Measurements from ENCODE around the gene RAP1GAP2.

RAP1GAP2 gene

GRCh38 chr17:2789700-2790099 is 6.5 kb upstream of the RAP1GAP2 start:
- Histone ChIP-seq H3K36me3 (ENCODE audit: control insufficient read depth, insufficient read depth, low read length) (no peaks in the 10 kb centered on the region), H3K27ac (ENCODE audit: low read depth, low read length) (no peak overlapping the region), H3K9me3 (ENCODE audit: control insufficient read depth, insufficient read depth, low read length) (no peaks in the 10 kb centered on the region), H3K9ac (ENCODE audit: low read depth, low read length) (no peak overlapping the region), H3K4me1 (ENCODE audit: control insufficient read depth, insufficient read depth, low read length) (no peaks in the 10 kb centered on the region; the same call in 1 of the 2 replicates), H3K27me3 (ENCODE audit: control insufficient read depth, insufficient read depth, low read length) (no peaks in the 10 kb centered on the region), H3K4me3 (ENCODE audit: low read depth, low read length) (no peak overlapping the region)

GRCh38 chr17:2792366-2793169 is 3.7 kb upstream of the RAP1GAP2 start:
- Histone ChIP-seq H3K36me3 (ENCODE audit: control insufficient read depth, insufficient read depth, low read length) (no peaks in the 10 kb centered on the region), H3K9ac (ENCODE audit: low read depth, low read length) (no peak overlapping the region), H3K4me1 (ENCODE audit: control insufficient read depth, insufficient read depth, low read length) (no peaks in the 10 kb centered on the region; the same call in 1 of the 2 replicates), H3K27me3 (ENCODE audit: control insufficient read depth, insufficient read depth, low read length) (no peaks in the 10 kb centered on the region), H3K9me3 (ENCODE audit: control insufficient read depth, insufficient read depth, low read length) (no peaks in the 10 kb centered on the region), H3K27ac (ENCODE audit: low read depth, low read length) (no peak overlapping the region), H3K4me3 (ENCODE audit: low read depth, low read length) (no peak overlapping the region)

GRCh38 chr17:2794111-2794803 is 2.0 kb upstream of the RAP1GAP2 start:
- H3K36me3 ChIP-seq (ENCODE audit: control insufficient read depth, insufficient read depth, low read length), result no peaks in the 10 kb centered on the region
- no peak overlapping the region for H3K4me3 ChIP-seq (ENCODE audit: low read depth, low read length)
- H3K9me3 ChIP-seq (ENCODE audit: control insufficient read depth, insufficient read depth, low read length), result no peaks in the 10 kb centered on the region
- H3K27ac ChIP-seq (ENCODE audit: low read depth, low read length), result no peak overlapping the region
- peaks cover 12% of the 10 kb centered on the region for H3K4me1 ChIP-seq (ENCODE audit: control insufficient read depth, insufficient read depth, low read length)
- no peak overlapping the region for H3K9ac ChIP-seq (ENCODE audit: low read depth, low read length)
- no peaks in the 10 kb centered on the region for H3K27me3 ChIP-seq (ENCODE audit: control insufficient read depth, insufficient read depth, low read length)

GRCh38 chr17:2795441-2796163 is 636 bp upstream of the RAP1GAP2 start:
- Histone ChIP-seq H3K9me3 (ENCODE audit: control insufficient read depth, insufficient read depth, low read length) (no peaks in the 10 kb centered on the region), H3K4me1 (ENCODE audit: control insufficient read depth, insufficient read depth, low read length) (peaks cover 12% of the 10 kb centered on the region), H3K27ac (ENCODE audit: low read depth, low read length) (no peak overlapping the region), H3K4me3 (ENCODE audit: low read depth, low read length) (no peak overlapping the region), H3K36me3 (ENCODE audit: control insufficient read depth, insufficient read depth, low read length) (no peaks in the 10 kb centered on the region), H3K9ac (ENCODE audit: low read depth, low read length) (no peak overlapping the region), H3K27me3 (ENCODE audit: control insufficient read depth, insufficient read depth, low read length) (no peaks in the 10 kb centered on the region)

- Histone ChIP-seq H3K9me3 (ENCODE audit: control insufficient read depth, insufficient read depth, low read length) (no peaks in the 10 kb centered on the region), H3K9ac (ENCODE audit: low read depth, low read length) (no peak overlapping the region), H3K4me3 (ENCODE audit: low read depth, low read length) (no peak overlapping the region), H3K4me1 (ENCODE audit: control insufficient read depth, insufficient read depth, low read length) (peaks cover 12% of the 10 kb centered on the region), H3K27me3 (ENCODE audit: control insufficient read depth, insufficient read depth, low read length) (no peaks in the 10 kb centered on the region), H3K27ac (ENCODE audit: low read depth, low read length) (no peak overlapping the region), H3K36me3 (ENCODE audit: control insufficient read depth, insufficient read depth, low read length) (no peaks in the 10 kb centered on the region)
Measured at GRCh38 chr17:2797226-2797625, 988 bp downstream of the RAP1GAP2 start.

GRCh38 chr17:2797637-2798036 is 1.4 kb downstream of the RAP1GAP2 start:
- H3K4me1 ChIP-seq (ENCODE audit: control insufficient read depth, insufficient read depth, low read length), result peaks cover 12% of the 10 kb centered on the region
- H3K27me3 ChIP-seq (ENCODE audit: control insufficient read depth, insufficient read depth, low read length), result no peaks in the 10 kb centered on the region
- no peak overlapping the region for H3K9ac ChIP-seq (ENCODE audit: low read depth, low read length)
- H3K36me3 ChIP-seq (ENCODE audit: control insufficient read depth, insufficient read depth, low read length), result no peaks in the 10 kb centered on the region
- no peak overlapping the region for H3K27ac ChIP-seq (ENCODE audit: low read depth, low read length)
- no peak overlapping the region for H3K4me3 ChIP-seq (ENCODE audit: low read depth, low read length)
- no peaks in the 10 kb centered on the region for H3K9me3 ChIP-seq (ENCODE audit: control insufficient read depth, insufficient read depth, low read length)

- Histone ChIP-seq H3K4me1 (ENCODE audit: control insufficient read depth, insufficient read depth, low read length) (peaks cover 12% of the 10 kb centered on the region), H3K4me3 (ENCODE audit: low read depth, low read length) (no peak overlapping the region)
Measured at GRCh38 chr17:2798188-2798587, 1.9 kb downstream of the RAP1GAP2 start.

GRCh38 chr17:2798678-2799077 is 2.4 kb downstream of the RAP1GAP2 start:
- H3K4me3 ChIP-seq (ENCODE audit: low read depth, low read length), result no peak overlapping the region
- no peaks in the 10 kb centered on the region for H3K27me3 ChIP-seq (ENCODE audit: control insufficient read depth, insufficient read depth, low read length)
- H3K9me3 ChIP-seq (ENCODE audit: control insufficient read depth, insufficient read depth, low read length), result no peaks in the 10 kb centered on the region
- no peaks in the 10 kb centered on the region for H3K36me3 ChIP-seq (ENCODE audit: control insufficient read depth, insufficient read depth, low read length)
- H3K27ac ChIP-seq (ENCODE audit: low read depth, low read length), result no peak overlapping the region
- no peak overlapping the region for H3K9ac ChIP-seq (ENCODE audit: low read depth, low read length)
- H3K4me1 ChIP-seq (ENCODE audit: control insufficient read depth, insufficient read depth, low read length), result peaks cover 12% of the 10 kb centered on the region

More at GRCh38 chr17:2798188-2798587, 1.9 kb downstream of the RAP1GAP2 start:
- H3K9ac ChIP-seq (ENCODE audit: low read depth, low read length), result no peak overlapping the region
- no peaks in the 10 kb centered on the region for H3K9me3 ChIP-seq (ENCODE audit: control insufficient read depth, insufficient read depth, low read length)
- no peaks in the 10 kb centered on the region for H3K27me3 ChIP-seq (ENCODE audit: control insufficient read depth, insufficient read depth, low read length)
- H3K36me3 ChIP-seq (ENCODE audit: control insufficient read depth, insufficient read depth, low read length), result no peaks in the 10 kb centered on the region
- no peak overlapping the region for H3K27ac ChIP-seq (ENCODE audit: low read depth, low read length)

- Histone ChIP-seq H3K4me1 (ENCODE audit: control insufficient read depth, insufficient read depth, low read length) (peaks cover 12% of the 10 kb centered on the region), H3K36me3 (ENCODE audit: control insufficient read depth, insufficient read depth, low read length) (no peaks in the 10 kb centered on the region), H3K9me3 (ENCODE audit: control insufficient read depth, insufficient read depth, low read length) (no peaks in the 10 kb centered on the region), H3K4me3 (ENCODE audit: low read depth, low read length) (no peak overlapping the region), H3K27me3 (ENCODE audit: control insufficient read depth, insufficient read depth, low read length) (no peaks in the 10 kb centered on the region), H3K9ac (ENCODE audit: low read depth, low read length) (no peak overlapping the region), H3K27ac (ENCODE audit: low read depth, low read length) (no peak overlapping the region)
Measured at GRCh38 chr17:2799653-2800052, 3.4 kb downstream of the RAP1GAP2 start.

- H3K4me1 ChIP-seq (ENCODE audit: control insufficient read depth, insufficient read depth, low read length), result peaks cover 12% of the 10 kb centered on the region
- no peak overlapping the region for H3K4me3 ChIP-seq (ENCODE audit: low read depth, low read length)
- H3K9me3 ChIP-seq (ENCODE audit: control insufficient read depth, insufficient read depth, low read length), result no peaks in the 10 kb centered on the region
- H3K9ac ChIP-seq (ENCODE audit: low read depth, low read length), result no peak overlapping the region
- no peak overlapping the region for H3K27ac ChIP-seq (ENCODE audit: low read depth, low read length)
- no peaks in the 10 kb centered on the region for H3K36me3 ChIP-seq (ENCODE audit: control insufficient read depth, insufficient read depth, low read length)
- H3K27me3 ChIP-seq (ENCODE audit: control insufficient read depth, insufficient read depth, low read length), result no peaks in the 10 kb centered on the region
Measured at GRCh38 chr17:2800367-2800766, 4.1 kb downstream of the RAP1GAP2 start.

- Histone ChIP-seq H3K36me3 (ENCODE audit: control insufficient read depth, insufficient read depth, low read length) (no peaks in the 10 kb centered on the region), H3K9me3 (ENCODE audit: control insufficient read depth, insufficient read depth, low read length) (no peaks in the 10 kb centered on the region), H3K4me3 (ENCODE audit: low read depth, low read length) (no peak overlapping the region), H3K4me1 (ENCODE audit: control insufficient read depth, insufficient read depth, low read length) (peaks cover 12% of the 10 kb centered on the region), H3K9ac (ENCODE audit: low read depth, low read length) (no peak overlapping the region), H3K27ac (ENCODE audit: low read depth, low read length) (no peak overlapping the region), H3K27me3 (ENCODE audit: control insufficient read depth, insufficient read depth, low read length) (no peaks in the 10 kb centered on the region)
Measured at GRCh38 chr17:2801841-2802240, 5.6 kb downstream of the RAP1GAP2 start.
